ENCODE measurements around the gene HECTD4.

DNA sequence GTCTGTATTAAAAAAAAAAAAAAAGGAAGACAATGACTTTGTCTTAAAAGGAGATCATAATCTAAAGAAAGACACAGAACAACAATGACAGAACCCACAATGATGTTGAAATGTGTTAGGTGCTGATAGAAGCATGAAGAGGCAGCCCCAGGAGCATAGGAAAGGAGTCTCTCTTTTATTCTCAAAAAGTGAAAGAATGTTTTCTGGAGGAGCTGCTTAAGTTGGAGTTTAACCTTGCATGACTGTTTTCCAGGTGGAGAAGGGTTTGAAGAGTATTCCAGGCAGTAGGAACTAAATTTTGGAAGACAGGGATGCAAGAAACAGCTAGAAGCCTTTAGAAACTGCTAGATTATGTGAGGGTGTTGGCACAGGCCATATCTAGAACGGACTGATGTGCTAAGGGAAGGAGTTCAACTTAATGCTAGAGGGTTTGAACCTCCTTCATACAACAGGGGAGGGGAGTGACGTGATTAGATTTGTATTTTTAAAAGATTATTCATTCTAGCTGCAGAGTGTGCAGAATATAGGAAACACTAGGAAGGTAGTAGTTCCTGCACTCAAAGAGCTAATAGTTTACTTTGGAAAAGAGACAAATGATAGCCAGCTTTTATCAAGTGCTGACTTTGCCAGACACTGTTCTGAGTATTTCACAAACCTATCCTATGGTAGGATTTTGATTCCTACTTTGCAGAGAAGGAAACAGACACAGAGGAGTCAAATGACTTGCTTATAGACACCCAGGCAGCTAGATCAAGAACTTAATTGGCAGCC lies 31.8 kb upstream of the HECTD4 start:
- TF ChIP-seq, protein P1, sequence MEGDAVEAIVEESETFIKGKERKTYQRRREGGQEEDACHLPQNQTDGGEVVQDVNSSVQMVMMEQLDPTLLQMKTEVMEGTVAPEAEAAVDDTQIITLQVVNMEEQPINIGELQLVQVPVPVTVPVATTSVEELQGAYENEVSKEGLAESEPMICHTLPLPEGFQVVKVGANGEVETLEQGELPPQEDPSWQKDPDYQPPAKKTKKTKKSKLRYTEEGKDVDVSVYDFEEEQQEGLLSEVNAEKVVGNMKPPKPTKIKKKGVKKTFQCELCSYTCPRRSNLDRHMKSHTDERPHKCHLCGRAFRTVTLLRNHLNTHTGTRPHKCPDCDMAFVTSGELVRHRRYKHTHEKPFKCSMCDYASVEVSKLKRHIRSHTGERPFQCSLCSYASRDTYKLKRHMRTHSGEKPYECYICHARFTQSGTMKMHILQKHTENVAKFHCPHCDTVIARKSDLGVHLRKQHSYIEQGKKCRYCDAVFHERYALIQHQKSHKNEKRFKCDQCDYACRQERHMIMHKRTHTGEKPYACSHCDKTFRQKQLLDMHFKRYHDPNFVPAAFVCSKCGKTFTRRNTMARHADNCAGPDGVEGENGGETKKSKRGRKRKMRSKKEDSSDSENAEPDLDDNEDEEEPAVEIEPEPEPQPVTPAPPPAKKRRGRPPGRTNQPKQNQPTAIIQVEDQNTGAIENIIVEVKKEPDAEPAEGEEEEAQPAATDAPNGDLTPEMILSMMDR (IDR thresholded peaks at IDR 0.05): no peak
- TF ChIP-seq ZFX (IDR thresholded peaks at IDR 0.05; ENCODE audit: borderline replicate concordance): no peak
